ENCODE data around the gene AKAP7. TPM values are rescaled to one million over a fixed set of nuclear protein-coding genes. Genes with fewer than 3 reads are reported as not detected.

AKAP7 gene
- total RNA-seq, 4 donors from 2014 or later, result 5.9 to 15.1 (median 7.2) TPM

DNA sequence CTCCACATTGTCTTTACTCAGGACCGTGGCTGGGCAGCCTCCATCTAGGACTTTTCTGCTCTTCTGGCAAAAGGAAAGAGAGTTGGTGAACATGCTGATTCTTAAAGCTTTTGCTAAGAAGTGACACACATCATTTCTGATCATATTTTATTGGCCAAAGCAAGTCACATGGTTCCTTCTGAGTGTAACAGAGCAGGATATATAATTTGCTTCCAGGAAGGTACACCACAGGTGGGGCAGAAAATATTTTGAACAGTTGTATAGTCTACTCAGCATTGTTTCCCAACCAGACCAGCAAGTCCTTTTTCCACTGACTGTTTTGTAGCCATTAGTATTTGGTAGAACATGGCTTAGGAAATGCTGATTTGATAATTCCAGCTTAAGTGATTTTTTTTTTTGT lies 73.5 kb downstream of the AKAP7 start:
- Histone ChIP-seq H3K9me3 (no peaks in the 10 kb centered on the region), H3K4me3 (no peak overlapping the region), H3K36me3 (peaks cover 0 to 10% of the 10 kb centered on the region in 2 donors), H3K27me3 (no peaks in the 10 kb centered on the region), H3K4me1 (no peaks in the 10 kb centered on the region), H3K27ac (no peak overlapping the region)
- WGBS, 2 donors (ENCODE audit: low coverage in 1 of 2), result 50% methylated on average over 1 of the region's 1 CpG; no CpG with 5 or more reads in 1 of the 2 donors
- no peak for ATAC-seq
- TF ChIP-seq CTCF (IDR thresholded peaks at IDR 0.05) (no peak), EP300 (IDR thresholded peaks at IDR 0.05) (no peak), POLR2AphosphoS5 (IDR thresholded peaks at IDR 0.05) (no peak), POLR2A (IDR thresholded peaks at IDR 0.05) (no peak)

DNA sequence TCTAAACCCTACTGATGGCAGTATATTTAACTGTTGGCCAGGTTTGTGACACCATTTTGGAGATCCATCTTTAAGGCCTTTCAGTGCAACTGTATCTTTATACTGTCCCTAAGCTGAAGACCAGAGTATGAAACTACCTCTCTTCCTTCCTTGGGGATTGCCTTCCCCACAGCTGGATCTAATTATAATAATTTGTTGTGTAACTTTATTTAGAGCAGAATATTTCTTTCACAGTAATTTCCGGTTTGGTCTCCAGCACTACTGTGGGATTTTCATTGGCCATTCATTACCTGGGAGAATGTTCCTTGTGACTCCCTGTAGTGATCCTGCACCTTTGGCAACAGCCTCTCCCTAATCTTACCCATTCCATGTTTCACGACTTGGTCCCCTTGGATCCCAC lies 75.2 kb downstream of the AKAP7 start:
- no peaks in the 10 kb centered on the region for H3K27me3 ChIP-seq
- peaks cover 0 to 10% of the 10 kb centered on the region in 2 donors for H3K36me3 ChIP-seq
- no peak overlapping the region for H3K4me3 ChIP-seq
- H3K27ac ChIP-seq, result no peak overlapping the region
- no peaks in the 10 kb centered on the region for H3K4me1 ChIP-seq
- H3K9me3 ChIP-seq, result no peaks in the 10 kb centered on the region
- 88% methylated on average over 2 of the region's 2 CpGs; no CpG with 5 or more reads in 1 of the 2 donors for WGBS, 2 donors (ENCODE audit: low coverage in 1 of 2)
- no peak for ATAC-seq
- no peak for TF ChIP-seq CTCF (IDR thresholded peaks at IDR 0.05)

- Histone ChIP-seq H3K36me3 (peaks cover 0 to 10% of the 10 kb centered on the region in 2 donors), H3K27me3 (no peaks in the 10 kb centered on the region), H3K4me1 (no peaks in the 10 kb centered on the region), H3K4me3 (no peak overlapping the region), H3K27ac (no peak overlapping the region), H3K9me3 (no peaks in the 10 kb centered on the region)
- 81 to 88% methylated on average over 5 of the region's 5 CpGs for WGBS, 2 donors (ENCODE audit: low coverage in 1 of 2)
- no peak for TF ChIP-seq EP300 (IDR thresholded peaks at IDR 0.05)
- no peak for TF ChIP-seq POLR2A (IDR thresholded peaks at IDR 0.05)
- ATAC-seq, result no peak
Measured at GRCh38 chr6:131212024-131212423, 76.8 kb downstream of the AKAP7 start.

- Histone ChIP-seq H3K27ac (no peak overlapping the region), H3K4me1 (no peaks in the 10 kb centered on the region), H3K9me3 (no peaks in the 10 kb centered on the region), H3K27me3 (no peaks in the 10 kb centered on the region), H3K4me3 (no peak overlapping the region), H3K36me3 (peaks cover 0 to 10% of the 10 kb centered on the region in 2 donors)
- 86 to 88% methylated on average over 1 of the region's 1 CpG for WGBS, 2 donors (ENCODE audit: low coverage in 1 of 2)
- ATAC-seq, result no peak
- TF ChIP-seq POLR2AphosphoS5 (IDR thresholded peaks at IDR 0.05) (no peak), EP300 (IDR thresholded peaks at IDR 0.05) (no peak), POLR2A (IDR thresholded peaks at IDR 0.05) (no peak), CTCF (IDR thresholded peaks at IDR 0.05) (no peak)
Measured at GRCh38 chr6:131212913-131213312, 77.6 kb downstream of the AKAP7 start.

DNA sequence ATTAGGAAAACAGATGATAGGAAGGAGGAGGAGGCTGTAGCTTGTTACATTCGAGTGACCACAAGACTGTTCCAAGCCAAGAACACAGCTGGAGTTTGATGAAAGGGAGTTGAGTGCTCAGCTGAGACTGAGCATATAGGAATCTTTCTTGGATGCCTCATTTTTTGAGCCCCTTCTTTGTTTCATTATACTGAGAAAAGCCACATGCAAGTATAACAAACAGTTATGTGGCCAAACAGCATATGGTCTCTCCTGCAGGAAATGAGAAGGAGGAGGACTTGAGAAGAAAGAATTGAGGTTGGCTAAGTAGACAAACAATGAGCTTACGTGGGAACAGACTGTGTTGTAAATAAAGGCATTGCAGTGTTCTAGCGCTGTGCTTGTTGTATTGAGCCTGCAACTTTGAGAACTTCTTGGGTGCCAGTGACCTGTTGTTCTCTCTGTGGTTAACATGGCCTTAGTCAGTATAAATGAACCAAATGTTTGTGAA lies 78.3 kb downstream of the AKAP7 start:
- TF ChIP-seq CTCF (IDR thresholded peaks at IDR 0.05), result no peak
- TF ChIP-seq POLR2AphosphoS5 (IDR thresholded peaks at IDR 0.05), result no peak
- TF ChIP-seq POLR2A (IDR thresholded peaks at IDR 0.05), result no peak
- no peak for TF ChIP-seq EP300 (IDR thresholded peaks at IDR 0.05)
- Histone ChIP-seq H3K27ac (no peak overlapping the region), H3K4me3 (no peak overlapping the region), H3K36me3 (peaks cover 0 to 8% of the 10 kb centered on the region in 2 donors), H3K4me1 (no peaks in the 10 kb centered on the region), H3K27me3 (no peaks in the 10 kb centered on the region), H3K9me3 (no peaks in the 10 kb centered on the region)
- 45% methylated on average over 3 of the region's 3 CpGs; no CpG with 5 or more reads in 1 of the 2 donors for WGBS, 2 donors (ENCODE audit: low coverage in 1 of 2)
- ATAC-seq, result no peak

All from gastroesophageal sphincter (tissue), 4 donors.